ENCODE results near the gene ESPL1.

The ESPL1 gene

GRCh38 chr12:53267999-53268629 lies at the start of gene ESPL1:
Gene ESPL1 (plus strand): TSS chr12:53268299. CDS start chr12:53268767, 468 bp downstream.
- peak; percentile 76 to 79 for DNase-seq (ENCODE audit: low read depth in 2 of 2)

DNA sequence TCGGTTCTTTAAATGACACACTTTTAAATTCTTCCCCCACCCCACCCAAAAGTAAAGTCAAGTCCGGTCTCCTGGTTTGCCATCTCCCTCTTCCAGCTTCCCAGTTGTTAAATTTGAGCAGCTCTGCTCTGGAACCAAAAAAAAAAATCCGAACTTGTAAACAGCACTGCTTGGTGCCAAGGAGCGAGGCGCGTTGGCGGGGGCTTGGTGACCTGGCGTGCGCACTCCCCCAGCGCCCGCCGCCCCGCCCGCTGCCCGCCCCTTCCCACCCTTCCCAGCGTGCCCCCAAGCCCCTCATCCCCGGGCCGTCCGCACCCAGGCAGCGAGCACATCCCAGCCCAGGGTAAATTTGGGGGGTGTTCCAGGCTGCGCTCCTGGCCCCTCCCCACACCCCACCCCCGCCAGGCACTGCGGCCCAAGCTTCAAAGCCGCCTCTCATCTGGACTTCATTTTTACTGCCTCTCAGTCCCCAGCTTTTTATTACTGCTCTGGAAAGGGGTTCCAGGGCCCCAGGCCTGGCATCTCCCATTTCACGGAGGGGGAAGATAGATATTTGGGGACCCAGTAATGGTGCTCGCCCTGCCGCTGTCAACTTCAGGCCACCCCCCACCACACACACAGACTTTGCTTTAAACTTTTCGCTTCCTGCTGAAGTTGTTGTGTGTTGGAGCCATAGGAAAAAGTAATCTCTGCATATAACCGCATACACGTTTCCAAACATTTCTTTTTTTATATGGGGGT lies 49.4 kb upstream of the ESPL1 start:
- DNase-seq (ENCODE audit: low read depth in 2 of 2) = no peak

- DNase-seq (ENCODE audit: low read depth in 2 of 2) = peak; percentile 65 to 70
Measured at GRCh38 chr12:53219292-53219955, 48.7 kb upstream of the ESPL1 start.

DNA sequence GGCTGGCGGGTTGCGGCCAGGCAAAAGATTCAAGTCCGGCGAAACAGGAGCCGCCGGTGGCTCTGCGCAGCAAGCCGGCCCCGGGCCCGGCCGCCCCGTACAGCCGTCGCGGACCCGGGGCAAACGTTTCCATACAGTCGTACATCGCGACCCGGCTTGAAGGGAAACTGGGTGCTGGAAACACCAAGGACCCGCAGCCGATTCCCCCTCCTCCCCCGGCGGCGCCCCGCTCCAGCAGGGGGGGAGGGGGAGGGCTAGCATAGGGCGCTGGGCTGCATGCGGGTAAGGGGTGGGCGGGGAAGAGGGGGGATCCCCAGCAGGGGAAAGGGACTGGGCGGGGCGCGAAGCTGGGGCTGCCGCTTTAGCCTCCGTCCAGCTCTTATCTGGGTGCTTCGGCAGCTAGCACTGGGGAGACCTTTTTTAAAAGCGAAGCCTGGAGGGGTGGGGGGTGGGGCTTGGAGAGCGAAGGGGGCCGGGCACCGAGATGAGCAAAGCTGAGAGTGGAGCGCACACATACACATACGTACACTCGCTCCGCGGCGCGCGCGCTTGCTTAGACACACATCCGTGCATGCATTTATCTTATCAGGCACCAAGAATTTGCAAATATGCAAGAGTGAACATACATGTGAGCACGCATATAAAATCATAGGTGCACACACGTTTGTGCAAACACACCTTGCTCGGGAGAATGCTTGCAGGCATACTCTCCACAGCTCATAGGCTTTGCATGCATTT lies 48.0 kb upstream of the ESPL1 start:
- peak in 1 of 2 donors; percentile 61 for DNase-seq (ENCODE audit: low read depth in 2 of 2)

- peak; percentile 56 to 78 for DNase-seq (ENCODE audit: low read depth in 2 of 2)
Measured at GRCh38 chr12:53220694-53221202, 47.4 kb upstream of the ESPL1 start.

DNA sequence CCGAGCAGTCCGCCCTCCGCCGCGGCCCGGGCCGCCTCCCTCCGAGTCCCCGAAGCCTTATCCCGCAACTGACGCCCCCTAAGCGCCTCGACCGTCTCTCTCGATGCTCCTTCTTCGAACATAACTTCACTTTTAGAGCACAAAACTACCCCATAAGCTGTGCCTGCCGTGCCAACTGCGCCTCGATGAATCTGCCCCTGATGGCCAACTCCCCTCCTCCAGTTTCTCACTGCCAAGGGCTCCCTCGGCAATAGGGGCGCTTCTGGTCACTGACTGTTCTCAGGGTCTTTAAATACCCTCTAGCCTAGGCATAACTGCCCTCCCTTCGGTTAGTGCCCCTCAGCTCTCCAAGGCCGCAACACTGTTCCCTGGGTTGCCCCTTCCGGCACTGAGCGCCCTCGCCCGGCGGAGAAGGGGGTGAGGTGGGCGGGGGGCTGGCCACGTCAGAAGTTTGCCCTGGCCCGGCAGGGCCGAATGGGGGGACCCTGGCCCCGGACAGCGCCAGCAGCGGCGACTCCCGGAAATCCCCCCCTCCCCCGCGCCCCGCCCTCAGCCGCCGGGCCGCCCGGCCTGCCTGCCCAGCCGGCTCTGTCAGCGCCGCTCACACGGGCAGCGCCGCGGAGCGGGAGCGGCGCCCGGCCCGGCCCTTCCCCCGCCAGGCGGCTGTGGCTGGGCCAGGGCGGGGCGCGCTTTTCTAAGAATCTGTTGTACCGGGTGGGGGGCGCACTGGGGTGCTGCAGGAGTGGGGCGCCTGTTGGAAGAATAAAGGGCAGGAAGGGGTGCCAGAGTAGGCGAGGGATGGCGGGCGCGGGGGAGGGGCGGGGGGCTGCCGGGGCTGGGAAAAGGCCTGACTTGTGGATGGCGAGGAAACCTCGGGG lies 46.7 kb upstream of the ESPL1 start:
- no peak for DNase-seq (ENCODE audit: low read depth in 2 of 2)

- DNase-seq (ENCODE audit: low read depth in 2 of 2) = no peak
Measured at GRCh38 chr12:53222170-53222721, 45.9 kb upstream of the ESPL1 start.

GRCh38 chr12:53222806-53223261 lies 45.3 kb upstream of the ESPL1 start:
- no peak for DNase-seq (ENCODE audit: low read depth in 2 of 2)

DNA sequence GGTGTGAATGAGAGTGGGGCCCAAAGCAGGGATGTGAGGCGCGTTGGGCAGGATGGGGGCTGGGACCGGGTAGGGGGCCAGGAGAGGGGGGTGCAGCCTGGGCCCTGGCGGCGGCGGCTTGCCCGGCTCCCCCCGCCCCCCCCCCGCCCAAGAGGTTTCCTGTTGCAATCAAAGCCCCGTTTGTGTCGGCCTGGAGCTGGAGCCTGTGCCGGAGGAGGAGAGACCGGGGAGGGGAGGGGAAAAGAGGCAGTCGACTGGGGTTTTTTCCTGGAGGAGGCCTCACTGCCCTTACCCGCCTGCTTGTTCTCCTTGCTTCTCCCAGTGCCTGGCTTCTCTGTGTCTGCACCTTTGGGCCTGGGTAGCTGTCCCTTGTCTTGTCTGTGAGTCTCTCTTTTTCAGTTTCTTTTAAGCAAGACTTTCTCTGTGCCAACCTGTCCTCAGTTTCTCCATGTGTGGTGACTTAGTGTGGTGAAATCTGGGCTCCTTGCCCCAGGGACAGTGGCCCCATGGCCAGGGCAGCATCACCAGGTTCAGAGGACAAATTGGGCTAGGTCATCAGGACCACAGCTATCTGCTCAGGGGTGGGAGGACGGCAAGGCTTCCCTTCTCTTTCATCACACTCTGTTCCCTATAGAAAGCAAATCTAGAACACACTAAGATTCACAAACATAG lies 44.6 kb upstream of the ESPL1 start:
- no peak for DNase-seq (ENCODE audit: low read depth in 2 of 2)

DNA sequence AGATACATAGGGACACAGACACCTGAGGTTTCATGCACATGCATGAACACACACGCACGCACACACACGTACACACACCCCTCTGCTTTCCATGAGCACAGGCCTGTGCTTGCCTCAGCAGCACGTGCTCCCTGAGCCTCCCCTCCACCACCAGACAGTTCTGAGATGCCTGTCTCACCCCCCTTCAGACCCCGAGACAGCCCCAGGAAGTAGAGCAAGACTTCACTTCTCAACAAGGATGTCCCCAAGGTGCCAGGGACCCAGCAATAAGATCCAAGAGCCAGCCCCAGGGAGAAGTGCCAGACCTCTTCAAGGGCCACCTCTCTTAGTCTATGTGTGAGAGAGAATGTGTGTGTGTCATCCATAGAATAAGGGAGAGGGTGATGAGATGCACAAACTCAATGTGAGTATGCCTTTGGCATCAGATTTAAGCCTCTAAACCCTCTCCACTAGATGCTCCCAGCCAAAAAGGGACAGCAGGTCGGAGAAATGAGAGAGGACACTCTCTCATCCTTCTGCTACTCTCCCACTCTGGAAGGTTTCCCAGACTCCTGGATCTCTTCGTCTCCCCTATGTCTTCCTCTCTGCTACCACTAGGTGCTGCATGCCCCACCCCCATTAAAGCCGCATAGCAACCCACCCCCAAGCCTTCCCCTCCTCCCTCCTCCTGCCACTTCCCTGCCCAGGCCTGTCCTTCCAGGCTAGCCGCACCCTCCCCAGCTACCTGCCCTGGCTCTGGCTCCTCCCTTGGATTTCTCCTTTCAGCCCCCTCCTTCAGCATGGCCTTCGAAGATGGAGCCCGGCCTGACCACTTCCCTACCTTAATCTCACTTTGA lies 43.8 kb upstream of the ESPL1 start:
- DNase-seq (ENCODE audit: low read depth in 2 of 2) = no peak

- no peak for DNase-seq (ENCODE audit: low read depth in 2 of 2)
Measured at GRCh38 chr12:53224897-53225634, 43.0 kb upstream of the ESPL1 start.

- no peak for DNase-seq (ENCODE audit: low read depth in 2 of 2)
Measured at GRCh38 chr12:53225635-53226424, 42.3 kb upstream of the ESPL1 start.

GRCh38 chr12:53226815-53227214 lies 41.3 kb upstream of the ESPL1 start:
- DNase-seq (ENCODE audit: low read depth in 2 of 2) = no peak

- no peak for DNase-seq (ENCODE audit: low read depth in 2 of 2)
Measured at GRCh38 chr12:53227341-53227740, 40.8 kb upstream of the ESPL1 start.

- DNase-seq (ENCODE audit: low read depth in 2 of 2) = no peak
Measured at GRCh38 chr12:53227836-53228235, 40.3 kb upstream of the ESPL1 start.

- no peak for DNase-seq (ENCODE audit: low read depth in 2 of 2)
Measured at GRCh38 chr12:53229454-53229853, 38.6 kb upstream of the ESPL1 start.

GRCh38 chr12:53230108-53230845 lies 37.8 kb upstream of the ESPL1 start:
- no peak for DNase-seq (ENCODE audit: low read depth in 2 of 2)

Measured in stimulated activated CD8-positive, alpha-beta memory T cell treated with anti-CD3 and anti-CD28 coated beads, Interleukin-7, amount 100 ng/mL, for 4 hours (primary cell).